GM10248 (cell line): ENCODE data around the gene SCGN.

Source experiments
- CTCF ChIA-PET: fragments of 300-600 bp; sonication (Branson Sonifier 250); formaldehyde crosslinking; extraction: SDS; loops from one replicate; lab custom pipeline; 2021; ENCODE audit warnings: antibody characterized with exemption; lab: Yijun Ruan, JAX
- POLR2A ChIA-PET: fragments of 350-650 bp; sonication (Branson Sonifier 250); formaldehyde crosslinking; extraction: SDS; loops from one replicate; lab custom pipeline; 2020; ENCODE audit warnings: antibody characterized with exemption; lab: Yijun Ruan, JAX
- DNase-seq: peaks from one replicate; pipeline ENCODE4 v3.0.0; 2012; ENCODE audit errors: extremely low spot score
- CTCF ChIP-seq: IDR thresholded peaks from 2 replicates; pipeline ENCODE4 v1.5.1; 2012; ENCODE audit warnings: mild to moderate bottlenecking, low read depth; ENCODE audit errors: extremely low read depth, missing control alignments, control extremely low read depth

The SCGN gene

GRCh38 chr6:25710287-25710686 lies 58.3 kb downstream of the SCGN start:
- POLR2A ChIA-PET: no interaction called here
- DNase-seq: no peak
- no peak for TF ChIP-seq CTCF
- CTCF ChIA-PET: interaction anchor here (1.9 to 2.4 kb wide), 2 partner anchors 8 to 10 kb away, joined by 6 to 9 read pairs; no protein-coding TSS in a partner anchor

DNA sequence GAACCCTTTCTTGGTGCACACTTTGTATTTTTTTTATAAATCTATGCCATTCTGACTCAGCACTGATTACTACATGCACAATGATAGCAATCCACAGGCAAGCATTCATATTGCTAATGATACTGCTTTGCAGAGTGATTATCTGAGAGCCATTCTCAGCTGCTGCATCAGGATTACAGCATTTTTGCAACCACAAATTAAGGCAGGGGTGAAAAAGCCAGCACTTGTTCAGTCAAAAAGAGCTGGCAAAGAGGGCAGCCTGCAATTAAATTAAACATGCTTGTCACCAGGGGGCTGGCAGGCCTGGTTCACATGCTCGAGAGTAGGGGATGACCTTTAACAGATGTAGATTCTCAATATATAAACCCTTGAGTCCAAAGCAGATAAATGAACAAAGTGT lies 61.8 kb downstream of the SCGN start:
- ChIA-PET CTCF (interaction anchor here (1.3 kb wide), 1 partner anchor 14 kb away, joined by 3 read pairs; no protein-coding TSS in a partner anchor), POLR2A (no interaction called here)
- DNase-seq: no peak
- no peak for TF ChIP-seq CTCF

DNA sequence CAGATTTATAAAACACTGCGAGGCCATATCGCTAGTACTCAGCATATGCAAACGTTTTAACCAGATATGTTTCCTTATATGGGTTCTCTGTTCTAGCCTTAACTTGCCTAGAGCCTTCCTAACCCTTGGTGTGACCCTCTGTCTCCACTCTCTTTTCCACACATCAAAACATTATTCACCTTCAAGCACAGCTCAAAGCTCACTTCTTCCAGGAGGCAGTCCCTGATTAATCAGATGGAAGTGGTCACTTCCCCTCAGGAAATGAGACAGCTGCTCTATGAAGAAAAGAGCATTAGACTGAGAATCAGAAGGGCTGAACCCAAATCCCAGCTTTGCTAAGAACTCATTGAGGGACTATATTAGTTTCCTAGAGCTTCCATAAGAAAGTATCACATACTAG lies 62.8 kb downstream of the SCGN start:
- POLR2A ChIA-PET: no interaction called here

DNA sequence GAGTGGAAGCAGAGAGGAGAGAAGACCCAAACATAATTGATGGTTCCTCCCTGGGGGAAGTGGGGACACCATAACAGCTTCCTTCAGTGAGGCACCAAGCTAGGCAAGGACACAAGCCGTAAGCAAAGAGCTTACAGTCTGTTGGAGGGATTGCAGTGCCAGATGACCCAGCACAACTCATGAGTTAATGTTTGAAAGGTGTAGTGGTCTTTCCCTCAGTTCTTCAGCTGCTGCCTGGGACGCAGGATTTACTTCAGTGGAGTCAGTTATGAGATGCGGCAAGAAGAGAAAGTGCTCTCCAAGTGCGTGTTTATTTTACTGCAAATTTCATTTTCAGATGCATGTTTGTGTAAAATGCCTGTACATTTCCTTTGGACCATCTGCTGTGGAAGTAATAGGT lies 63.8 kb downstream of the SCGN start:
- ChIA-PET POLR2A (no interaction called here), CTCF (interaction anchor here (1.5 to 2.2 kb wide), 3 partner anchors 9 to 492 kb away, joined by 4 to 8 read pairs (median 6); no protein-coding TSS in a partner anchor)
- no peak for TF ChIP-seq CTCF

More for the DNA sequence above, 62.8 kb downstream of the SCGN start:
- DNase-seq: no peak
- CTCF ChIA-PET: interaction anchor here (0.7 to 2.2 kb wide), 4 partner anchors 8 to 491 kb away, joined by 3 to 8 read pairs (median 4); no protein-coding TSS in a partner anchor
- no peak for TF ChIP-seq CTCF

GRCh38 chr6:25717866-25718740 lies 66.1 kb downstream of the SCGN start:
- DNase-seq: peak; percentile 31
- CTCF ChIA-PET: interaction anchor here (0.6 to 2.3 kb wide), 17 partner anchors 9 to 500 kb away, joined by 3 to 10 read pairs (median 3); a partner anchor contains a TSS
- POLR2A ChIA-PET: no interaction called here
- peak; percentile 49 for TF ChIP-seq CTCF

More for the DNA sequence above, 63.8 kb downstream of the SCGN start:
- no peak for DNase-seq

DNA sequence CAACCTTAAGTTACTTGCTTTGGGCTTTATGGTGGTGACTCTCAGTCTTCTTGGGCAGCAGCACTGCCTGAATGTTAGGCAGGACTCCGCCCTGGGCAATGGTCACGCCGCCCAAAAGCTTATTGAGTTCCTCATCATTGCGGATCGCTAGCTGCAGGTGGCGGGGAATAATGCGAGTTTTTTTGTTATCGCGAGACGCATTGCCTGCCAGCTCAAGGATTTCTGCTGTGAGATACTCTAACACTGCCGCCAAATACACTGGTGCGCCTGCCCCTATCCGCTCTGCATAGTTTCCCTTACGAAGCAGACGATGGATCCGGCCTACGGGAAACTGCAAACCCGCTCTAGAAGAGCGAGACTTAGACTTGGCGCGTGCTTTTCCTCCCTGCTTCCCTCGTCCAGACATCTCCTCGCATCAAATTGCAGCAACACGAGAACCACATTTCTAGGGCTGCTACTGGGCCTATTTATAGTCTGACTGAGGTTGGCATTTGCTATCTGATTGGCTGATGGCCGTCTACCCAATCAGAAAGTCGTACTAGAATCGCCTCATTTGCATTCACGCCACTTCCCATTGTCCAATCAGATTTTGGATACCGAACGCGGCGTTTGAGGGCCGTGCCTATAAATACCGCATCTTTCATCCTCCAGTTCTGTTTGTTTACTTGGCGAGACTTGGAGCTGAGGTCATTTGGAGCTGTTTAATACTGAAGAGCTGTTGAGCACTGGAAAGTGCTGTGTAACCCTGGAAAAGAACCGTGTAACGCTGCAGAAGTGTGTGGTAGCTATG lies 74.3 kb downstream of the SCGN start:
- no peak for DNase-seq
- ChIA-PET POLR2A (no interaction called here), CTCF (interaction anchor here (1.8 kb wide), 1 partner anchor 8 kb away, joined by 6 read pairs; no protein-coding TSS in a partner anchor)
- no peak for TF ChIP-seq CTCF
